ENCODE results near the gene LARP1.
A peak's percentile ranks its signal among the peaks of the same experiment; 100 is the strongest.

The LARP1 gene

GRCh38 chr5:154783774-154784460 is 28.7 kb downstream of the LARP1 start:
- DNase-seq: no peak
- intact Hi-C loops (cut with DNase I): no loop called here

- intact Hi-C loops (cut with DNase I): no loop called here
- DNase-seq: no peak
Observed at GRCh38 chr5:154784856-154785255, 29.7 kb downstream of the LARP1 start.

- no peak for DNase-seq
- intact Hi-C loops (cut with DNase I): no loop called here
Observed at GRCh38 chr5:154786414-154786813, 31.2 kb downstream of the LARP1 start.

GRCh38 chr5:154788212-154788611 is 33.0 kb downstream of the LARP1 start:
- intact Hi-C loops (cut with DNase I): no loop called here
- no peak for DNase-seq

- intact Hi-C loops (cut with DNase I): no loop called here
- no peak for DNase-seq
Observed at GRCh38 chr5:154791535-154791934, 36.4 kb downstream of the LARP1 start.

GRCh38 chr5:154793599-154794524 is 38.7 kb downstream of the LARP1 start:
- peak in 1 of 10 donors; percentile 80 for DNase-seq
- intact Hi-C loops (cut with DNase I): no loop called here

GRCh38 chr5:154794525-154795234 is 39.5 kb downstream of the LARP1 start:
- no peak for DNase-seq
- intact Hi-C loops (cut with DNase I): no loop called here

- intact Hi-C loops (cut with DNase I): no loop called here
- no peak for DNase-seq
Observed at GRCh38 chr5:154795235-154795596, 40.0 kb downstream of the LARP1 start.

GRCh38 chr5:154797762-154798161 is 42.6 kb downstream of the LARP1 start:
- no peak for DNase-seq
- intact Hi-C loops (cut with DNase I): no loop called here

GRCh38 chr5:154800582-154800981 is 45.4 kb downstream of the LARP1 start:
- intact Hi-C loops (cut with DNase I): no loop called here
- DNase-seq: no peak

- intact Hi-C loops (cut with DNase I): no loop called here
- no peak for DNase-seq
Observed at GRCh38 chr5:154801083-154801482, 45.9 kb downstream of the LARP1 start.

- intact Hi-C loops (cut with DNase I): no loop called here
- DNase-seq: no peak
Observed at GRCh38 chr5:154802050-154802449, 46.9 kb downstream of the LARP1 start.

GRCh38 chr5:154806176-154806575 is 51.0 kb downstream of the LARP1 start:
- intact Hi-C loops (cut with DNase I): no loop called here

GRCh38 chr5:154811239-154811638 is 56.1 kb downstream of the LARP1 start:
- intact Hi-C loops (cut with DNase I): loop anchor here (5.0 kb wide), 1 partner anchor 54 kb away; the partner anchor contains the start of gene LARP1
- no peak for DNase-seq

More at GRCh38 chr5:154806176-154806575, 51.0 kb downstream of the LARP1 start:
- DNase-seq: no peak

GRCh38 chr5:154811653-154812465 is 56.7 kb downstream of the LARP1 start:
- intact Hi-C loops (cut with DNase I): loop anchor here (1.0 to 5.0 kb wide), 2 partner anchors 55 to 162 kb away; partner anchors contain the start of gene LARP1

GRCh38 chr5:154813158-154813557 is 58.0 kb downstream of the LARP1 start:
- intact Hi-C loops (cut with DNase I): loop anchor here (5.0 kb wide), 1 partner anchor 56 kb away; the partner anchor contains the start of gene LARP1
- no peak for DNase-seq

More at GRCh38 chr5:154811653-154812465, 56.7 kb downstream of the LARP1 start:
- DNase-seq: peak in 8 of 10 donors; percentile 44 to 92 (median 58)

- intact Hi-C loops (cut with DNase I): loop anchor here (5.0 kb wide), 1 partner anchor 56 kb away; the partner anchor contains the start of gene LARP1
- no peak for DNase-seq
Observed at GRCh38 chr5:154813736-154814135, 58.6 kb downstream of the LARP1 start.

- no peak for DNase-seq
- intact Hi-C loops (cut with DNase I): no loop called here
Observed at GRCh38 chr5:154815025-154815424, 59.8 kb downstream of the LARP1 start.

GRCh38 chr5:154815684-154816247 is 60.6 kb downstream of the LARP1 start:
- DNase-seq: no peak
- intact Hi-C loops (cut with DNase I): no loop called here
